SK-N-SH (cell line): ENCODE measurements around the gene SMARCC1.

Experiments used
- NRF1 ChIP-seq: IDR thresholded peaks from 2 replicates; pipeline ENCODE4 v1.6.1; 2012; ENCODE audit warnings: low read depth, mild to moderate bottlenecking, low read length
- RXRA ChIP-seq: IDR thresholded peaks from 2 replicates; pipeline ENCODE4 v1.4.0; 2012; ENCODE audit warnings: low read depth, mild to moderate bottlenecking, borderline replicate concordance

GRCh38 chr3:47783673-47784072 lies 2.0 kb upstream of the SMARCC1 start:
- TF ChIP-seq NRF1 (no peak), RXRA (no peak)
